H9 (cell line): ENCODE results near the gene FNIP2. TPM values are rescaled to one million over a fixed set of nuclear protein-coding genes. Genes with fewer than 3 reads are reported as not detected.

Experiments
- DNase-seq: peaks from one replicate; pipeline ENCODE4 v3.0.0-alpha.2; 2017
- H2AFZ ChIP-seq: one replicate; pipeline ENCODE4 v1.6.1; 2013; ENCODE audit warnings: mild to moderate bottlenecking, low read length, control low read depth, moderate library complexity
- H2AK5ac ChIP-seq: 2 replicates; pipeline ENCODE4 v1.6.1; 2013; ENCODE audit warnings: low read length, control low read depth, mixed read lengths; ENCODE audit not compliant: insufficient read length
- H2BK120ac ChIP-seq: one replicate; pipeline ENCODE4 v1.6.1; 2013; ENCODE audit warnings: low read depth, mild to moderate bottlenecking, low read length, control low read depth, inconsistent platforms; ENCODE audit not compliant: poor library complexity, severe bottlenecking
- H2BK12ac ChIP-seq: 2 replicates; pipeline ENCODE4 v1.6.1; 2013; ENCODE audit warnings: low read length, control low read depth, mixed read lengths, low read depth; ENCODE audit not compliant: insufficient read length
- H2BK15ac ChIP-seq: 2 replicates; pipeline ENCODE4 v1.6.1; 2013; ENCODE audit warnings: low read depth, low read length, control low read depth
- H2BK20ac ChIP-seq: one replicate; pipeline ENCODE4 v1.6.1; 2013; ENCODE audit warnings: low read depth, mild to moderate bottlenecking, low read length, control low read depth, inconsistent platforms; ENCODE audit not compliant: poor library complexity, severe bottlenecking
- H2BK5ac ChIP-seq: 2 replicates; pipeline ENCODE4 v1.6.1; 2013; ENCODE audit warnings: low read length, control low read depth, mixed read lengths; ENCODE audit not compliant: insufficient read length
- H3K14ac ChIP-seq: 2 replicates; pipeline ENCODE4 v1.6.1; 2013; ENCODE audit warnings: low read length, control low read depth; ENCODE audit not compliant: insufficient read depth
- H3K18ac ChIP-seq: 2 replicates; pipeline ENCODE4 v1.6.1; 2013; ENCODE audit warnings: low read depth, mild to moderate bottlenecking, mixed read lengths, low read length, control low read depth; ENCODE audit not compliant: insufficient read length
- H3K23ac ChIP-seq: 2 replicates; pipeline ENCODE4 v1.6.1; 2013; ENCODE audit warnings: low read length, control low read depth, mixed read lengths, low read depth; ENCODE audit not compliant: insufficient read length
- H3K23me2 ChIP-seq: 2 replicates; pipeline ENCODE4 v1.6.1; 2013; ENCODE audit warnings: low read depth, mild to moderate bottlenecking, mixed read lengths, low read length, control low read depth; ENCODE audit not compliant: insufficient read length, poor library complexity, severe bottlenecking
- H3K27ac ChIP-seq: 2 replicates; pipeline ENCODE4 v1.5.1; 2013; ENCODE audit warnings: low read length, control low read depth, mixed read lengths, low read depth; ENCODE audit not compliant: insufficient read length
- H3K27me3 ChIP-seq: 2 replicates; pipeline ENCODE4 v1.6.1; 2013; ENCODE audit warnings: low read length, control low read depth, inconsistent platforms; ENCODE audit not compliant: insufficient read depth
- H3K4ac ChIP-seq: 2 replicates; pipeline ENCODE4 v1.6.1; 2013; ENCODE audit warnings: low read depth, mild to moderate bottlenecking, control low read depth, inconsistent platforms, low read length, moderate library complexity
- H3K4me1 ChIP-seq: 2 replicates; pipeline ENCODE4 v1.6.1; 2013; ENCODE audit warnings: low read length, control low read depth, inconsistent platforms; ENCODE audit not compliant: insufficient read depth
- H3K4me2 ChIP-seq: 2 replicates; pipeline ENCODE4 v1.6.1; 2013; ENCODE audit warnings: low read length, control low read depth, mixed read lengths; ENCODE audit not compliant: insufficient read length, insufficient read depth
- H3K56ac ChIP-seq: 2 replicates; pipeline ENCODE4 v1.6.1; 2013; ENCODE audit warnings: low read depth, mild to moderate bottlenecking, mixed read lengths, low read length, control low read depth; ENCODE audit not compliant: insufficient read length
- H3K79me1 ChIP-seq: 2 replicates; pipeline ENCODE4 v1.6.1; 2013; ENCODE audit warnings: low read depth, mild to moderate bottlenecking, moderate library complexity, low read length, control low read depth, inconsistent platforms; ENCODE audit not compliant: insufficient read depth, poor library complexity, severe bottlenecking
- H3K79me2 ChIP-seq: 2 replicates; pipeline ENCODE4 v1.6.1; 2013; ENCODE audit warnings: low read length, control low read depth, inconsistent platforms; ENCODE audit not compliant: insufficient read depth
- H3K9ac ChIP-seq: 2 replicates; pipeline ENCODE4 v1.6.1; 2013; ENCODE audit warnings: low read length, control low read depth, mixed read lengths; ENCODE audit not compliant: insufficient read length; ENCODE audit errors: extremely low read depth
- H3K9me3 ChIP-seq: one replicate; pipeline ENCODE4 v1.6.1; 2013; ENCODE audit warnings: low read depth, low read length, inconsistent platforms; ENCODE audit not compliant: control insufficient read depth
- H3T11ph ChIP-seq: one replicate; pipeline ENCODE4 v1.6.1; 2013; ENCODE audit warnings: mild to moderate bottlenecking, low read length, control low read depth, inconsistent platforms
- H4K20me1 ChIP-seq: one replicate; pipeline ENCODE4 v1.6.1; 2013; ENCODE audit not compliant: control insufficient read depth, insufficient read length, insufficient read depth
- H4K5ac ChIP-seq: 2 replicates; pipeline ENCODE4 v1.6.1; 2013; ENCODE audit warnings: low read depth, mild to moderate bottlenecking, mixed read lengths, low read length, control low read depth; ENCODE audit not compliant: insufficient read length
- H4K8ac ChIP-seq: replicated peaks from 2 replicates; pipeline ENCODE4 v1.6.1; 2013; ENCODE audit warnings: low read length, control low read depth, mixed read lengths, low read depth; ENCODE audit not compliant: insufficient read length
- H4K91ac ChIP-seq: 2 replicates; pipeline ENCODE4 v1.6.1; 2013; ENCODE audit warnings: low read depth, mild to moderate bottlenecking, moderate library complexity, mixed read lengths, low read length, control low read depth; ENCODE audit not compliant: insufficient read length
- H3K27ac Mint-ChIP-seq, 3 experiments: 2 replicates in 2 of 3; 3 replicates in 1 of 3; pipeline ENCODE4 v1.8.0; 2020 to 2021; ENCODE audit warnings: mixed read lengths in 3 of 3, mild to moderate bottlenecking in 1 of 3, moderate library complexity in 1 of 3
- H3K27me3 Mint-ChIP-seq: 2 replicates; pipeline ENCODE4 v1.8.0; 2021; ENCODE audit warnings: low read depth, mild to moderate bottlenecking, moderate library complexity, mixed read lengths
- H3K36me3 Mint-ChIP-seq, 3 experiments: 2 replicates in 2 of 3; 3 replicates in 1 of 3; pipeline ENCODE4 v1.8.0; 2020 to 2021; ENCODE audit warnings: low read depth in 3 of 3, mixed read lengths in 3 of 3; ENCODE audit not compliant: insufficient read depth in 1 of 3
- H3K4me1 Mint-ChIP-seq, 2 experiments: 2 replicates each; pipeline ENCODE4 v1.8.0; 2020; ENCODE audit warnings: mixed read lengths in 2 of 2
- H3K4me3 Mint-ChIP-seq, 2 experiments: 2 replicates in 1 of 2; 3 replicates in 1 of 2; pipeline ENCODE4 v1.8.0; 2020 to 2021; ENCODE audit warnings: mild to moderate bottlenecking in 2 of 2, mixed read lengths in 2 of 2, moderate library complexity in 1 of 2
- H3K9me3 Mint-ChIP-seq, 2 experiments: 2 replicates in 1 of 2; 3 replicates in 1 of 2; pipeline ENCODE4 v1.8.0; 2020; ENCODE audit warnings: mild to moderate bottlenecking in 2 of 2, mixed read lengths in 2 of 2, moderate library complexity in 1 of 2
- CTCF ChIP-seq: fragments of 200-600 bp; sonication (generic); conservative IDR thresholded peaks from 3 replicates; pipeline ENCODE4 v1.8.0; 2021; ENCODE audit warnings: antibody characterized with exemption, mild to moderate bottlenecking
- WGBS: extraction: QIAGEN DNeasy Blood & Tissue Kit; methylation state at CpG from one replicate; pipeline ENCODE4 v1.1.7; 2013; ENCODE audit warnings: missing lambda C conversion rate, low lambda C conversion rate, mixed read lengths; ENCODE audit not compliant: insufficient read length; ENCODE audit errors: extremely low coverage; 5-methylcytosine and 5-hydroxymethylcytosine counted together
- total RNA-seq: library from RNA; stranded (reverse); gene quantifications from 2 replicates; pipeline ENCODE4 v1.2.1, GENCODE V29; 2021

Gene FNIP2
- total RNA-seq, 1 experiment from 2014 or later, result 9.6 TPM

DNA sequence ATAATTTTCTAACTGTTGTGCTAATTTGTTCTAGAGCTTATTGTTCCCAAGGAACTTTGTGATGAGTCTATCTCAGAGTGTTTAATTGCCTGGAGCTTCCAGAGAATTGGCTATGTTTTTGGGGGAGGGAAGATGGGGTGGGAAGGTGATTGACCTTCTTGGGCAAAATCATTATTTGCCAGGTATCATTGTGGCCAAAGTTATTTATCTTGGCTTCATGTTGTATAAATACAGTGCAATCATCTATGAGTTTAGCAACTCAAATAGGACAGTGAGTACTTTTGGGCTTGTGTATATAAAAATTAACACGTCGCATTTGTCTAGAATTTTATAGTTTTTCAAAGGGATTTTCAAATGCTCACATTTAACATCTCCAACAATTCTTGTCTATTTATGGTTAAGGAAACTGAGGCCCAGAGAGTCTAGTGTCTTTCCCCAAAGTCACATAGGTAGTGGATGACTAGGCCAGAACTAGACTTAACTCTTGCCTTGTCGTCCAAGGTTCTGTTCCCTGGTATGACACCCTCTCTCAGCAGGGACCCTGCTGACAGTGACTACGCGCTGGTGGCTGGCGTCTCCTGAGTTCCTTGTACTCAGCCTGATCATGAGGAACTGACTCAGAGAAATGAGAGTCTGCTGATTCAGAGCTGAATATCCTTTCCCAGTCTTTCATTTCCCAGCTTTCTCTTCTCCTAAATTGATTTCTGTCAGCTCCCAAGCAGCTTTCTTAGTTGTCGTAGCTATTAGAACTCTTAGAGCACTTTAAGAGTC lies 27.7 kb downstream of the FNIP2 start:
- no peaks in the 10 kb centered on the region; the same call in 1 of the 2 replicates for H3K4me1 ChIP-seq
- no peak overlapping the region for H3K9ac ChIP-seq
- Mint-ChIP-seq H3K36me3 (no peaks in the 10 kb centered on the region), H3K9me3 (no peaks in the 10 kb centered on the region), H3K27ac (no peak overlapping the region), H3K4me3 (no peak overlapping the region), H3K4me1 (peaks cover 15 to 19% of the 10 kb centered on the region in 2 experiments), H3K27me3 (no peaks in the 10 kb centered on the region)
- no peak overlapping the region for H2AFZ ChIP-seq
- H3K56ac ChIP-seq, result no peak overlapping the region
- H2BK20ac ChIP-seq, result no peak overlapping the region
- H3K4me2 ChIP-seq, result no peak overlapping the region
- H4K8ac ChIP-seq, result no peak overlapping the region
- H3K79me1 ChIP-seq, result no peaks in the 10 kb centered on the region
- no peak overlapping the region for H2AK5ac ChIP-seq
- no peaks in the 10 kb centered on the region for H3K79me2 ChIP-seq
- no peak overlapping the region for H3K18ac ChIP-seq
- no peaks in the 10 kb centered on the region for H3K27me3 ChIP-seq
- H3K14ac ChIP-seq, result no peak overlapping the region
- no peak overlapping the region for H2BK5ac ChIP-seq
- H4K20me1 ChIP-seq, result no peaks in the 10 kb centered on the region
- H3T11ph ChIP-seq, result no peak overlapping the region
- TF ChIP-seq CTCF, result no peak
- H3K23me2 ChIP-seq, result no peaks in the 10 kb centered on the region
- no peak overlapping the region for H2BK120ac ChIP-seq
- no CpG with 5 or more reads among the region's 7 CpGs for WGBS
- no peak for DNase-seq
- H3K4ac ChIP-seq, result no peak overlapping the region
- no peak overlapping the region for H2BK12ac ChIP-seq
- no peak overlapping the region for H4K5ac ChIP-seq
- H3K9me3 ChIP-seq, result no peaks in the 10 kb centered on the region
- no peak overlapping the region for H2BK15ac ChIP-seq
- no peak overlapping the region for H3K23ac ChIP-seq
- H3K27ac ChIP-seq, result no peak overlapping the region
- H4K91ac ChIP-seq, result no peak overlapping the region
